ENCODE results near the gene KLHDC8A. TPM values are rescaled to one million over a fixed set of nuclear protein-coding genes. Genes with fewer than 3 reads are reported as not detected.
A peak's percentile ranks its signal among the peaks of the same experiment; 100 is the strongest.

Gene KLHDC8A
- total RNA-seq, 1 donor from 2014 or later, result not detected

GRCh38 chr1:205315008-205315618 lies 41.6 kb downstream of the KLHDC8A start:
- Histone ChIP-seq H3K4me3 (no peak overlapping the region), H3K36me3 (no peaks in the 10 kb centered on the region), H3K9me3 (no peaks in the 10 kb centered on the region), H3K4me1 (peaks cover 0 to 12% of the 10 kb centered on the region in 2 donors), H3K27me3 (no peaks in the 10 kb centered on the region), H3K27ac (no peak overlapping the region)
- intact Hi-C loops (cut with DNase I), result no loop called here
- TF ChIP-seq CTCF (IDR thresholded peaks at IDR 0.05), result no peak
- no peak for DNase-seq (ENCODE audit: low spot score in 2 of 2)

DNA sequence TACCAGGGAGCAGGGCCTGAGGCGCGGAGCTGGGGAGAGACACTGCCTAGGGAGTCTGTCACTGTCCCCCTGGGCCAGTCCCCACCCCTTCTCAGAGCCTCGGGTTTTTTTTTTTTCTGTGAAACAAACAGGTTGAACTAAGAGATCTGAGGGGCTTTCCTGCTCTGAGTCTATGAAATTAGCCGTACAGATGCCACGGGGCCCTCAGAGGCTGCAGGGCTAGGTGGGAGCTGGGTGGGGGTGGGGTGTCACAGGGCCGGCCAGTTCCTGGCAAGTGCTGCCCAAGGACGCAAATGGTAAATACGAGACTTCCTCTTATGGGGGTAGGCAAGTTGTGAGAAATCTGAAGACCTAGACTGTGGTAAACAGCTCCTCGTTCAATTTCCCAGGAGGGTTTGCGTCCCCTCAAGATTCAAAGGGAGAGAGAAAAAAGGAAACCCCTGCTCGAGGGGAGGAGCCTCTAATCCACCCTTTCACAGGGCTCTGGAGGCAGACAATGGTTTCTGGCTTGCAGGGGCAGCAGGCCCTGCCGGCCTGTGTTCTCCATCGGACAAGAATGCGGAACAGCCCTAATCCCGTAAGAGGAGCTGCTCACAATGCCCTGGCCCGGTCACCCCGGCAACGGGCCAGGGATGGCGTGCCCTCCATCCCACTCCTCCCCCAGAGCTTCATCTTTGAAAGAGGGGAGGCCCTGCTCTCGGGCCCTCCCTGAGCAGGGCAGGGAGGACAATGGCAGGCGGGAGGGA lies 43.0 kb downstream of the KLHDC8A start:
- TF ChIP-seq CTCF (IDR thresholded peaks at IDR 0.05), result no peak
- Histone ChIP-seq H3K27ac (peak overlapping the region; percentile 25 to 33), H3K4me3 (no peak overlapping the region), H3K27me3 (no peaks in the 10 kb centered on the region), H3K9me3 (no peaks in the 10 kb centered on the region), H3K36me3 (no peaks in the 10 kb centered on the region), H3K4me1 (peaks cover 0 to 3% of the 10 kb centered on the region in 2 donors)
- DNase-seq (ENCODE audit: low spot score in 2 of 2), result no peak
- intact Hi-C loops (cut with DNase I), result no loop called here

DNA sequence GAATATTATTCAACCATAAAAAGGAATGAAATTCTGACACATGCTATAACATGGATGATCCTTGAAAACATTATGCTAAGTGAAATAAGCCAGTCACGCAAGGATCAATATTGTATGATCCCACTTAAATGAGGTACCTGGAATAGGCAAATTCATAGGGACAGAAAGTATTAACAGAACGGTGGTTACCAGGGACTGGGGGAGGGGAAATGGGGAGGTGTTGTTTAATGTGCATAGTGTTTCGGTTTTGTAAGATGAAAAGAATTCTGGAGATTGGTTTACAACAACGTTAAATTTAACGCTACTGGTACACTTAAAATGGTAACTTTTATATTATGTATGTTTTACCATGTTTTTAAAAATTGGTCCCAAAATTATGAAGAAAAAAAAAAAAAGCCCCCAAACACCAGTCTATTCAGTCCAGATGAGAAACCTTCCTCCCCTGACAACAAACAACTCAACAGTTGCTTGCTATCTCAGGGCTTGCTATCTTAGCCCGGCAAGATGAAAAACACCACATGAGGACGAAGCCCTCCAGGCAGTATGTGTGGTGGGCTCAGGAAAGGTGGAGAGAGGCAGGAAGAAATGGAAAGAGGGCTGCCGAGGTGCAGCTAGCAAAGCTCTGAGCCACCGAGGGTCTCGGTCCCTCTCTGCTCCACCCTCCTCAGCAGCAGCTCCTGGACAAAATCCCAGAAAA lies 43.7 kb downstream of the KLHDC8A start:
- Histone ChIP-seq H3K27ac (peak overlapping the region; percentile 25 to 33), H3K36me3 (peaks cover 0 to 1% of the 10 kb centered on the region in 2 donors), H3K27me3 (no peaks in the 10 kb centered on the region), H3K9me3 (no peaks in the 10 kb centered on the region), H3K4me1 (peaks cover 0 to 3% of the 10 kb centered on the region in 2 donors), H3K4me3 (no peak overlapping the region)
- intact Hi-C loops (cut with DNase I), result no loop called here
- TF ChIP-seq CTCF (IDR thresholded peaks at IDR 0.05), result no peak
- no peak for DNase-seq (ENCODE audit: low spot score in 2 of 2)

DNA sequence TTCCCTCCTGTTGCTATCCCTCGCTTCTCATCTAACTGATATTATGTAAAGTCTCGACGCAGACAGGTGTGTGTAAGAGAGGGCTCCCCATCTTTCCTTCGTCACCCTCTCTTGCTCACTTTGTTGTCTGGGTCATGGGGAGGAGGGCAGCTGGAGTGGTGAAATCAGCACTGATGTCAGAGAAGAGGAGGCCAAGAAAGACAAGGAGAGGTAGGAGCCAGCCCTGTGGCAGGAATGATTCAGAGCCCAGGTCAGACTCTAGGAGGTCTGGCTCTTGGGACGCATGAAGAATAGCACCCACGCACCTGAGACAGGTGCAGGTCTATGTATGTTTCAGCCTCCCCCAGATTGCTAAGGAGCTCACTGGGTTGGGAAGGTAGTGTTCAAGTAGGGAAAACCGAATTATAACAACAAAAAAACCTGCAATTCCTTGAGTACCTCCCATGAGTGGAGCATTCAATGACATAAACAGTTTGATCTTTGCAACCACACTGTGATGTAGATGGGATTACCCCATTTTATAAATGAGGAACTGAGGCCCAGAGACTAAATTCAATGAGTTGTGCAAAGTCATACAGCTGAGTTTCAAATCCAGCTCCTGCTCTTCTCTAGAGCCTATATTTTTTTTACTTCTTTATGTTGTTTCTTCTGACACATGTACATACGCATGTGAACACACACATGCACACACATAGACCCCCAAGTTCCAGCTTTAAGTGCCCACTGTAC lies 45.6 kb downstream of the KLHDC8A start:
- DNase-seq (ENCODE audit: low spot score in 2 of 2), result no peak
- Histone ChIP-seq H3K27ac (no peak overlapping the region), H3K4me1 (no peaks in the 10 kb centered on the region), H3K9me3 (no peaks in the 10 kb centered on the region), H3K4me3 (no peak overlapping the region), H3K36me3 (peaks cover 0 to 3% of the 10 kb centered on the region in 2 donors), H3K27me3 (no peaks in the 10 kb centered on the region)
- no peak for TF ChIP-seq CTCF (IDR thresholded peaks at IDR 0.05)
- intact Hi-C loops (cut with DNase I), result no loop called here

DNA sequence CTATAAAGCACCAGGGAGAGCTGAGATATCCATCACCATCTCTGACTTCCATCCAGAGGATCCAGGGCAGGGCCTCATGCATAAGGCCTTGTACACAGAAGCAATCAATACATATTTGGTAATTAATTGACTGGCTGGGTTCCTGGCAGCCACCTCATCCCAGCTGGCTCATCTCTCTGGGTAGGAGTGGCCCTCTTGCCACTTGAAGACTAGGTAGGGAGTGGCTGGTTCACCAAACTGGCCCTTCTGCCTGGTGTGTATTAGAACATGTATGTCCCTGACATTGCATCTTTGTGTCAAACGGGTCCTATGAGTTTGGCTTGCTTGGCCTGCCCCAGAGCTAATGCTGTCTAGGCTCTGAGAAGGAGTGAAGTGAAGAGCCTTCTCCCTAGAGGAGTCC lies 47.0 kb downstream of the KLHDC8A start:
- Histone ChIP-seq H3K4me1 (no peaks in the 10 kb centered on the region), H3K36me3 (peaks cover 0 to 3% of the 10 kb centered on the region in 2 donors), H3K4me3 (no peak overlapping the region), H3K9me3 (no peaks in the 10 kb centered on the region), H3K27me3 (no peaks in the 10 kb centered on the region), H3K27ac (no peak overlapping the region)
- intact Hi-C loops (cut with DNase I), result no loop called here
- DNase-seq (ENCODE audit: low spot score in 2 of 2), result no peak
- TF ChIP-seq CTCF (IDR thresholded peaks at IDR 0.05), result no peak

Data from ascending aorta (tissue), 2 donors.